Measurements from ENCODE around the gene FRAT1. TPM values are rescaled to one million over a fixed set of nuclear protein-coding genes. Genes with fewer than 3 reads are reported as not detected.

The FRAT1 gene
- total and polyA plus RNA-seq, 2 of the 13 experiments (the other 11 are each of a cell fraction or from before 2014, with no cell fraction given) = 1.7 to 2.3 TPM

GRCh38 chr10:97278491-97278989 is 40.5 kb upstream of the FRAT1 start (continued):
- TF ChIP-seq E2F2 (CRISPR knock-in tag; IDR thresholded peaks at IDR 0.05; ENCODE audit: borderline replicate concordance) (no peak), CHD4 (IDR thresholded peaks at IDR 0.05; ENCODE audit: borderline replicate concordance, low read length) (0 out of 2 replicates have a peak, but pooled peaks have one; percentile 43), ZNF839 (CRISPR knock-in tag; IDR thresholded peaks at IDR 0.05; ENCODE audit: borderline replicate concordance) (no peak), ZNF850 (CRISPR knock-in tag; conservative IDR thresholded peaks at IDR 0.05) (no peak), THAP11 (CRISPR knock-in tag; IDR thresholded peaks at IDR 0.05) (peak; percentile 47; the same call in 1 of the 2 replicates), BHLHE40 (IDR thresholded peaks at IDR 0.05; ENCODE audit: low read length) (no peak), SMAD3 (CRISPR knock-in tag; IDR thresholded peaks at IDR 0.05) (0 out of 2 replicates have a peak, but pooled peaks have one; percentile 25), MBD4 (IDR thresholded peaks at IDR 0.05; ENCODE audit: borderline replicate concordance, low read length) (no peak), KAT7 (CRISPR knock-in tag; IDR thresholded peaks at IDR 0.05; ENCODE audit: borderline replicate concordance) (no peak), ARID3A (IDR thresholded peaks at IDR 0.05; ENCODE audit: low read depth, low read length) (peak; percentile 62), ZBTB37 (CRISPR knock-in tag; IDR thresholded peaks at IDR 0.05) (no peak), ZBTB10 (CRISPR knock-in tag; IDR thresholded peaks at IDR 0.05; ENCODE audit: borderline replicate concordance) (no peak), ATF2 (CRISPR knock-in tag; IDR thresholded peaks at IDR 0.05) (no peak), ZNF274 (CRISPR knock-in tag; IDR thresholded peaks at IDR 0.05) (no peak), MYC (CRISPR knock-in tag; IDR thresholded peaks at IDR 0.05; ENCODE audit: borderline replicate concordance) (no peak), SAP130 (CRISPR knock-in tag; IDR thresholded peaks at IDR 0.05; ENCODE audit: low read depth) (0 out of 2 replicates have a peak, but pooled peaks have one; percentile 35)

Data from HepG2 (cell line).